ENCODE data around the gene DRAP1. TPM values are rescaled to one million over a fixed set of nuclear protein-coding genes. Genes with fewer than 3 reads are reported as not detected.

Gene DRAP1
- polyA plus RNA-seq, 2 of the 4 experiments (the other 2 are of a cell fraction), result 73.7 to 143 TPM

GRCh38 chr11:65921033-65921555 lies 1.9 kb downstream of the DRAP1 start:
- Histone ChIP-seq H3K27ac (no peak overlapping the region; a peak in 1 of 6 replicates), H3K4me3 (no peak overlapping the region)

DNA sequence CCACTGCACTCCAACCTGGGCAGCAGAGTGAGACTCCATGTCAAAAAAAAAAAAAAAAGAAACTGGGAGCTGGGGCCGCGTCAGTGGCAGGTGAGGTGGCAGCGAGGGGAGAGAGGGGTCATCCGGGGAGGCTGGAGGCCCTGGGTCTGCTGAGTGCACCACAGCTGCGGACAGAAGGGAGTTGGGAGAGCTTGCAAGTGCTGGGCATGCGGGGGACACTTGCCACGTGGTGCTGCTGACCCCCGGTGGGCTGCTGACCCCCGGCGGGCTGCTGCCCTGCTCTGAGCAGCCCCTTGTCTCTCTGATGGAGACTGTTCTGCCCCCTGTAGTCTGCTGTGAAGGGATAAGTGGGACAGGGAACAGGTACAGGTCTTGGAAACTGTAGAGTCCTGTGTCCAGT lies 2.6 kb downstream of the DRAP1 start:
- ATAC-seq, result no peak
- no peak for TF ChIP-seq CBX8 (IDR thresholded peaks at IDR 0.05)
- TF ChIP-seq CBX2 (IDR thresholded peaks at IDR 0.05; ENCODE audit: borderline replicate concordance, low read depth), result no peak
- no peak for TF ChIP-seq RCOR1 (IDR thresholded peaks at IDR 0.05; ENCODE audit: low read depth, low read length)
- no peak for TF ChIP-seq NFE2L2 (conservative IDR thresholded peaks at IDR 0.05; ENCODE audit: low read length)
- TF ChIP-seq, protein P1, sequence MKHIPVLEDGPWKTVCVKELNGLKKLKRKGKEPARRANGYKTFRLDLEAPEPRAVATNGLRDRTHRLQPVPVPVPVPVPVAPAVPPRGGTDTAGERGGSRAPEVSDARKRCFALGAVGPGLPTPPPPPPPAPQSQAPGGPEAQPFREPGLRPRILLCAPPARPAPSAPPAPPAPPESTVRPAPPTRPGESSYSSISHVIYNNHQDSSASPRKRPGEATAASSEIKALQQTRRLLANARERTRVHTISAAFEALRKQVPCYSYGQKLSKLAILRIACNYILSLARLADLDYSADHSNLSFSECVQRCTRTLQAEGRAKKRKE (CRISPR knock-in tag; IDR thresholded peaks at IDR 0.05; ENCODE audit: low read depth), result no peak
- no peak for TF ChIP-seq POLR2A (IDR thresholded peaks at IDR 0.05; ENCODE audit: low read length)
- no peak for TF ChIP-seq TFCP2L1 (CRISPR knock-in tag; IDR thresholded peaks at IDR 0.05)
- no peak for TF ChIP-seq E2F6 (IDR thresholded peaks at IDR 0.05; ENCODE audit: borderline replicate concordance, low read depth)
- TF ChIP-seq FOSB (CRISPR knock-in tag; IDR thresholded peaks at IDR 0.05), result no peak
- TF ChIP-seq ZC3H11A (IDR thresholded peaks at IDR 0.05), result no peak
- no peak for TF ChIP-seq EHF (CRISPR knock-in tag; IDR thresholded peaks at IDR 0.05)
- no peak for TF ChIP-seq TP53 (CRISPR knock-in tag; IDR thresholded peaks at IDR 0.05)
- no peak for TF ChIP-seq CHD2 (IDR thresholded peaks at IDR 0.05; ENCODE audit: low read length, partially characterized antibody)
- TF ChIP-seq HES2 (IDR thresholded peaks at IDR 0.05), result no peak
- TF ChIP-seq RARB (CRISPR knock-in tag; IDR thresholded peaks at IDR 0.05), result no peak
- TF ChIP-seq ZNF302 (CRISPR knock-in tag; IDR thresholded peaks at IDR 0.05), result no peak
- peaks cover 24% of the 10 kb centered on the region for H3K4me1 ChIP-seq
- ChIA-PET CTCF (interaction anchor here (0.7 to 31.6 kb wide), 6 partner anchors 9 to 67 kb away, joined by 3 to 618 read pairs (median 7); partner anchors contain the start of genes CCDC85B, FIBP and FOSL1), POLR2A (interaction anchor here (1.1 kb wide), 1 partner anchor 33 kb away, joined by 3 read pairs; no protein-coding TSS in a partner anchor)
- H3K4me2 ChIP-seq, result no peak overlapping the region
- no peaks in the 10 kb centered on the region for H3K9me3 ChIP-seq
- H3K4me3 ChIP-seq, result no peak overlapping the region
- FAIRE-seq, result no peak
- no peak for DNase-seq (ENCODE audit: low read depth in 1 of 2, low spot score in 1 of 2)
- WGBS (ENCODE audit: missing lambda C conversion rate), result 89% methylated on average over 10 of the region's 10 CpGs
- H3K27ac ChIP-seq, result no peak overlapping the region

More at GRCh38 chr11:65921033-65921555, 1.9 kb downstream of the DRAP1 start:
- no peak for DNase-seq (ENCODE audit: low read depth in 1 of 2, low spot score in 1 of 2)
- TF ChIP-seq, protein P2, sequence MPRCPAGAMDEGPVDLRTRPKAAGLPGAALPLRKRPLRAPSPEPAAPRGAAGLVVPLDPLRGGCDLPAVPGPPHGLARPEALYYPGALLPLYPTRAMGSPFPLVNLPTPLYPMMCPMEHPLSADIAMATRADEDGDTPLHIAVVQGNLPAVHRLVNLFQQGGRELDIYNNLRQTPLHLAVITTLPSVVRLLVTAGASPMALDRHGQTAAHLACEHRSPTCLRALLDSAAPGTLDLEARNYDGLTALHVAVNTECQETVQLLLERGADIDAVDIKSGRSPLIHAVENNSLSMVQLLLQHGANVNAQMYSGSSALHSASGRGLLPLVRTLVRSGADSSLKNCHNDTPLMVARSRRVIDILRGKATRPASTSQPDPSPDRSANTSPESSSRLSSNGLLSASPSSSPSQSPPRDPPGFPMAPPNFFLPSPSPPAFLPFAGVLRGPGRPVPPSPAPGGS (IDR thresholded peaks at IDR 0.05), result no peak
- no peak for TF ChIP-seq POLR2AphosphoS2 (conservative IDR thresholded peaks at IDR 0.05; ENCODE audit: low read length)
- TF ChIP-seq CBX8 (IDR thresholded peaks at IDR 0.05), result no peak
- ChIA-PET CTCF (interaction anchor here (0.7 to 31.6 kb wide), 4 partner anchors 9 to 67 kb away, joined by 3 to 618 read pairs (median 7); partner anchors contain the start of genes CCDC85B, FIBP and FOSL1), POLR2A (no interaction called here)
- no peaks in the 10 kb centered on the region for H3K9me3 ChIP-seq
- no peak for ATAC-seq
- WGBS (ENCODE audit: missing lambda C conversion rate), result 89% methylated on average over 10 of the region's 12 CpGs
- peaks cover 32% of the 10 kb centered on the region for H3K4me1 ChIP-seq
- peak overlapping the region; percentile 91; the same call in 2 of the 3 replicates for H3K4me2 ChIP-seq
- FAIRE-seq, result no peak

DNA sequence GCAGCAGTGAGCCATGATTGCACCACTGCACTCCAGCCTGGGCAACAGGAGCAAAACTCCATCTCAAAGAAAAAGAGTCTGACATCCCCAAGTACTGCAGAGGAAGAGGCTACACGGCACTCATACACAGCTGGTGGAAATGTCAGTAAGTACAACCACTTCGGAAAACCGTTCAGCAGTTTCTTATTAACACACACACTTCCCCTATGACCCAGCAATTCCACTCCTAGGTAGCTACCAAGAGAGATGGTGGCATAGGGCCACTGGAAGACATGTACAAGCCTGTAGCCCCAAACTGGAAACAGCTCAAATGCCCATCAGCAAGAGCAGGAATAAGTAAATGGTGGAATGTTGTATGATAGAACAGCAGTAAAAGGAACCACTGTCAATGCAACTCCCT lies 3.3 kb downstream of the DRAP1 start:
- Histone ChIP-seq H3K4me2 (no peak overlapping the region), H3K4me3 (no peak overlapping the region), H3K4me1 (peaks cover 17% of the 10 kb centered on the region), H3K27ac (no peak overlapping the region), H3K9me3 (no peaks in the 10 kb centered on the region)
- ATAC-seq (no peak), DNase-seq (ENCODE audit: low read depth in 1 of 2, low spot score in 1 of 2) (no peak), FAIRE-seq (no peak)
- CTCF ChIA-PET, result interaction anchor here (1.0 to 31.6 kb wide), 7 partner anchors 10 to 67 kb away, joined by 3 to 618 read pairs (median 5); partner anchors contain the start of genes CCDC85B, FIBP and FOSL1
- WGBS (ENCODE audit: missing lambda C conversion rate), result 88% methylated on average over 3 of the region's 3 CpGs
- POLR2A ChIA-PET, result interaction anchor here (1.1 kb wide), 1 partner anchor 33 kb away, joined by 3 read pairs; no protein-coding TSS in a partner anchor
- no peak for TF ChIP-seq SMC3 (IDR thresholded peaks at IDR 0.05)
- TF ChIP-seq PHF8 (IDR thresholded peaks at IDR 0.05; ENCODE audit: borderline replicate concordance, low read depth), result no peak
- TF ChIP-seq POLR2A (IDR thresholded peaks at IDR 0.05; ENCODE audit: low read length), result no peak
- TF ChIP-seq EP300 (IDR thresholded peaks at IDR 0.05), result no peak
- no peak for TF ChIP-seq E2F6 (IDR thresholded peaks at IDR 0.05; ENCODE audit: borderline replicate concordance, low read depth)
- no peak for TF ChIP-seq ZFP36 (IDR thresholded peaks at IDR 0.05; ENCODE audit: borderline replicate concordance, partially characterized antibody)
- TF ChIP-seq BHLHE40 (IDR thresholded peaks at IDR 0.05; ENCODE audit: low read depth, low read length), result no peak
- TF ChIP-seq RCOR1 (IDR thresholded peaks at IDR 0.05; ENCODE audit: low read depth, low read length), result no peak
- no peak for TF ChIP-seq CBX8 (IDR thresholded peaks at IDR 0.05)
- TF ChIP-seq MAFK (IDR thresholded peaks at IDR 0.05; ENCODE audit: partially characterized antibody), result no peak
- TF ChIP-seq USF2 (IDR thresholded peaks at IDR 0.05), result no peak
- TF ChIP-seq CHD2 (IDR thresholded peaks at IDR 0.05; ENCODE audit: low read length, partially characterized antibody), result no peak

All from A549 (cell line).